HUES48 (cell line): Measurements from ENCODE around the gene IFT27.

ENCODE experiments used
- H3K27ac ChIP-seq: one replicate; pipeline ENCODE4 v1.7.0; 2013; ENCODE audit warnings: low read depth, low read length, inconsistent platforms
- H3K27me3 ChIP-seq: 2 replicates; pipeline ENCODE4 v1.6.1; 2013; ENCODE audit warnings: mild to moderate bottlenecking, low read length; ENCODE audit not compliant: control insufficient read depth, insufficient read depth
- H3K36me3 ChIP-seq: 2 replicates; pipeline ENCODE4 v1.6.1; 2013; ENCODE audit warnings: low read length; ENCODE audit not compliant: control insufficient read depth, insufficient read depth
- H3K4me1 ChIP-seq: 2 replicates; pipeline ENCODE4 v1.6.1; 2013; ENCODE audit warnings: mild to moderate bottlenecking, low read length; ENCODE audit not compliant: control insufficient read depth, insufficient read depth
- H3K4me3 ChIP-seq: 2 replicates; pipeline ENCODE4 v1.5.1; 2013; ENCODE audit warnings: mild to moderate bottlenecking, low read depth, low read length
- H3K9ac ChIP-seq: 2 replicates; pipeline ENCODE4 v1.6.1; 2013; ENCODE audit warnings: mild to moderate bottlenecking, low read depth, low read length, moderate library complexity
- H3K9me3 ChIP-seq: 2 replicates; pipeline ENCODE4 v1.6.1; 2013; ENCODE audit warnings: low read length; ENCODE audit not compliant: control insufficient read depth, insufficient read depth

The IFT27 gene

DNA sequence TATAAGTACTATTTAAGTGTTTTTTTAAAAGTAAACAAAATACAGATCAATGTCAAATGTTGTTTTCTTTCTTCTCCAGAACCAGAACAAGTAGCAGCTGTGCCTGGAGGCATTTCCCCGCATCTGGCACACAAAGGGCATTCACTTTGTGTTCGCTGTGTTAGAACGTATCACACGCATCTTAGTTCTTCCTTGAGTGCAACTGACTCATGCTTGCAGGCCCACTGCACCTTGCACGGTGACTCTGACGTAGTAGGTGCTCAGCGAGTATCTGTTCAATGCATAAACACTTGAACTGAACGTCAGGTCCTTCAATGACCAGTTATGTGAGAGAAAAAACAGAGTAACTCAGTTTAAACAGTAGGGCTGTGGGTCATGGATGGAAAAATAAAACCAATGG lies 3.5 kb downstream of the IFT27 start:
- Histone ChIP-seq H3K9me3 (no peaks in the 10 kb centered on the region; the same call in 1 of the 2 replicates), H3K4me3 (no peak overlapping the region), H3K36me3 (peaks cover 6% of the 10 kb centered on the region), H3K27ac (no peak overlapping the region), H3K27me3 (peaks cover 8% of the 10 kb centered on the region), H3K9ac (no peak overlapping the region), H3K4me1 (peaks cover 8% of the 10 kb centered on the region)

DNA sequence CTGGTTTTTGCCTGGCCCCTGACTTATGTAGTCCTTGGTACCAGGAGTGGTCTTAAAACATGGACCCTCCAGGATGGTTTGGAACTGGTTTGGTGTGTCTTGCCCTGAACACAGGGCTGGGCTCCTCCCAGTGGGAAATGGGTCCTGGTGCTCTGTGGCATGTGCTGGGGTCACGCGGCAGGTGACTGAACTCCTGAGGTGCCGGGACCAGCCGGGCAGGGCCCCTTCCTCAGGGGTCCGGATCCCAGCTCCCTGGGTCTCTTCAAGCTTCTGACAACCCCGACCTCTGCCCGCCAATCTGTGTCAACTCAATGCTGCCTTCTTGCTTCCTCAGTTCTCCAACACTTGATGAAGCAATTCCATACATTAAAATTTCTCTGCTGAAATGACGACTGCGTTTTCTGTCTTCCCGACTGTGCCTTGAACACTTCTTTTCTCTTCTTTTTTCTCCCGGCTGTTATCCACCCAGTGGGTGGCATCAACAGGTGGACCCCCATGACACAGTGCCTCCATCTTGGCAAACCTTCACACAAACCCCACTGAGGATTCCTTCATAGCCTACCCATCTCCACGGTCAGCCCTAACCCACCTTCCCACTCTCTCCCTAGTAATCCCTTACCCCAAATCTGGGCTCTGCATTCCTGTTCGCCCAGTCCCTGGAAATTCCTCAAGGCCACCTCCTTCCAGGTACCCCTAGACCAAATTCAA lies 4.4 kb downstream of the IFT27 start:
- Histone ChIP-seq H3K4me1 (peaks cover 4% of the 10 kb centered on the region; the same call in 1 of the 2 replicates), H3K9ac (no peak overlapping the region), H3K27ac (no peak overlapping the region), H3K4me3 (no peak overlapping the region), H3K27me3 (no peaks in the 10 kb centered on the region), H3K9me3 (no peaks in the 10 kb centered on the region), H3K36me3 (peaks cover 12% of the 10 kb centered on the region)

DNA sequence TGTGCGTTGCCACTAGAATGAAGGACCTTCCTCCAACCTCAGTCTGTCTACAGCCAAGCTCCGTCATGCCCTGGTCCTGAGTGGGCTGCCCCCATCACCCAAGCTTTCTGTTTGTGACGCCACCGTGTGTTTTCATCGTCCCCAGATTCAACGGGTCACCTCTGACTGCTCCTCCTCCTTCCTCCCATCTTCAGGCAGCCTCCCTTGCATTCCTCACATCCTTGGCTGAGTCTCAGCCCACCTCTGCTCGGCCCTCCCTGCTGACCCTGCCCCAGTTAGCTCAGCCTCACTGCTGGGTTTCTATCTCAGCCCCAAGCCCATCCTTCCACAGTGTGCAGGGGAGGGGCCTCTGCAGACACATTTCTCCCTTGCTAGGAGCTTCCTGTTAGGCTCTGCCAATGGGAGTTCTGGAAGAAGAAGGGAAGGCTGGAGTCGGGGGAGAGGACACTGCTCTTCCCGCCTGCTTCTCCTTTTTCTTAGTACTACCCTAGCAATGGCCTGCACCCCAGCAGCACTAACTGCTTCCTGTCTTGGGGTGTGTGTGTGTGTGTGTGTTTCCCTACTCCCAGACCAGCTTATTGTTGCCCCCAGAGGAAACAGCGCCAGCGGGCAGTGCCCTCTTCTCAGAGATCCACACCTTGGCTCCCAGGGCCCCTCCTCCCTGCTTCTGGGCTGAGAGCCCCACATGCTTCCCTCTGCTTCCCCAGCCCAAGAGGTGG lies 5.2 kb downstream of the IFT27 start:
- Histone ChIP-seq H3K9ac (no peak overlapping the region), H3K4me1 (peaks cover 4% of the 10 kb centered on the region; the same call in 1 of the 2 replicates), H3K36me3 (peaks cover 20% of the 10 kb centered on the region), H3K27me3 (no peaks in the 10 kb centered on the region), H3K9me3 (no peaks in the 10 kb centered on the region), H3K4me3 (no peak overlapping the region), H3K27ac (no peak overlapping the region)

DNA sequence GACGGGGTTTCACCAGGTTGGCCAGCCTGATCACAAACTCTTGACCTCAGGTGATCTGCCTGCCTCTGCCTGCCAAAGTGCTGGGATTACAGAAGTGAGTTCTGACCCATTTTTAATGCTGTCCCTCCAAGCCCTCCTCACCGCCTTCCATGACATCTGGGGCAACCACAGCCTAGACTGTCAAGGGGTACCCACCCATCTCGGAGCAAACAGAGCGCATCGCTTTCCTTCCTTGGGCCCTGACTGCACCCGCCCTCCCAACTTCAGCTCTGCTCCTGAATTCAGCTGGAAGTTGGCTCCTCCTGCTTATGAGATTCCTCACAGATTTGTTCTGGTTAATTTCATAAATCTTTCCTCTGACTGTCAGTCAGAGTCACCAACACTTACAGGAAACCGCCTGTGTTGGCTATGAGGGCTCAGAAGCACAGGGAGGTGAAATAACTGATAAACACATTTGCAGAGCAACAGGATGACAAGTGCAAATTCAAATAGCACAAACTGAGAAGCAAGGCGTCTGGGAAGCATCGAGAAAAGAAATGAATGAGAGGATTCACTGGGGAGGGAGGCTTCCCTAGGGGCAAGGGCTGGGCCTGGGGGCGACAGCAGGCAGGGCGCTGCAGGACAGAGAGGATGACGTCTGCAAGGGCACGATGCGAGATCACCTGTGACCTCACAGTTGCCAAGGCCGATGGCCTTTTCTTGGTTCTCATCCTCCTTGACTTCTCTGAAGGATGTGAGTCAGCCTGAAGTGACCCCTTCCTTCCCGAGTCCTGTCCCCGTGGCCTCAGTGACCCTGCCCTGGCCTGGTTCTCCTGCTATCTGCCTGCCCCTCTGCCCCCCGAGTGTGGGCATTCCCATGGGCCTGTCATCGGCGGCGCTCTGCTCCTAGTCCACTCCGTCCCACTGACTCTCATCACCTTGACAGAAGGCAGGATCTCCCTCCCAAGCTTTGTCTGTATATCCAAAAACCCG lies 6.1 kb downstream of the IFT27 start:
- Histone ChIP-seq H3K9ac (no peak overlapping the region), H3K27ac (no peak overlapping the region)

DNA sequence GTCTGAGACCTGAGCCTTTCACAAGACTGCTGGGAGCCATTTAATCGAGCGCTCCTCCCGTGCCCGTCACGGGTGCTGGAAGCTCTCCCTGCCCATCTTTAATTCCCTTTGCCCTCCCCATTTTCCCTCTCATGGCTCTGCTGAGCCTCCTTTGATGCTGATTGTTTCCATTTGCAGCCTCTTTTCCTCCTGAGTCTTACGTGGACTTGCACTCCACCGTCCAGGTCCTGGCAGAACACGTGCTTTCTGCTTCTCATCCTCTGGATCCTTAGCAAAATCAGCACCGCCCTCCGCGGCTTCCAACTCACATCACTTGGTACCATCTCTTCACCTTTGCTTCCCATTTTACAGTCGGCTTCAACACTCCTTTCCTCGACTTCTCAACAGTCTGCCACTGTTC lies 7.3 kb downstream of the IFT27 start:
- Histone ChIP-seq H3K27ac (no peak overlapping the region), H3K27me3 (no peaks in the 10 kb centered on the region), H3K4me1 (no peaks in the 10 kb centered on the region), H3K36me3 (peaks cover 34% of the 10 kb centered on the region), H3K4me3 (no peak overlapping the region), H3K9ac (no peak overlapping the region), H3K9me3 (no peaks in the 10 kb centered on the region)

More for the DNA sequence above, 6.1 kb downstream of the IFT27 start:
- no peak overlapping the region for H3K4me3 ChIP-seq
- H3K4me1 ChIP-seq, result no peaks in the 10 kb centered on the region; the same call in 1 of the 2 replicates
- peaks cover 28% of the 10 kb centered on the region for H3K36me3 ChIP-seq
- H3K9me3 ChIP-seq, result no peaks in the 10 kb centered on the region
- H3K27me3 ChIP-seq, result no peaks in the 10 kb centered on the region

DNA sequence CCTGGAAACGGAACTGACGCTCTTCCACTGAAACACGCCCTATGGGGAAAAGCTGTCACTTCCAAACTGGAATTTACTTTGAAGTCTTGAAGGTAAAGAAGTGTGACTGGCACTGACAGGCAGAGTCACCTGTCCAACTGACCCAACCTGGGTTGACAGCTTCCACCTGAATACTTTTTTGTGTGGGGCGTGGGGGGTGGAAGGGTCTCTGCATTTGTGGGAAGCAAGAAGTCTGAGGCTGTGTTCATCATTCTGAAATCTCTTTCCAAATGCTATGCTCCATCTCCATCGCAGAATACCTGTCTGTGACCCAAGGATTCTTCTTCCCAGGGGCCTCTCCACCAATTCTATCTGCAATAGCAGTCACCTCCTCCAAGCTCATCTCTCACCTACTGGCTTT lies 7.8 kb downstream of the IFT27 start:
- Histone ChIP-seq H3K4me3 (no peak overlapping the region), H3K27me3 (no peaks in the 10 kb centered on the region), H3K9me3 (no peaks in the 10 kb centered on the region), H3K9ac (no peak overlapping the region), H3K4me1 (no peaks in the 10 kb centered on the region), H3K36me3 (peaks cover 39% of the 10 kb centered on the region), H3K27ac (no peak overlapping the region)

DNA sequence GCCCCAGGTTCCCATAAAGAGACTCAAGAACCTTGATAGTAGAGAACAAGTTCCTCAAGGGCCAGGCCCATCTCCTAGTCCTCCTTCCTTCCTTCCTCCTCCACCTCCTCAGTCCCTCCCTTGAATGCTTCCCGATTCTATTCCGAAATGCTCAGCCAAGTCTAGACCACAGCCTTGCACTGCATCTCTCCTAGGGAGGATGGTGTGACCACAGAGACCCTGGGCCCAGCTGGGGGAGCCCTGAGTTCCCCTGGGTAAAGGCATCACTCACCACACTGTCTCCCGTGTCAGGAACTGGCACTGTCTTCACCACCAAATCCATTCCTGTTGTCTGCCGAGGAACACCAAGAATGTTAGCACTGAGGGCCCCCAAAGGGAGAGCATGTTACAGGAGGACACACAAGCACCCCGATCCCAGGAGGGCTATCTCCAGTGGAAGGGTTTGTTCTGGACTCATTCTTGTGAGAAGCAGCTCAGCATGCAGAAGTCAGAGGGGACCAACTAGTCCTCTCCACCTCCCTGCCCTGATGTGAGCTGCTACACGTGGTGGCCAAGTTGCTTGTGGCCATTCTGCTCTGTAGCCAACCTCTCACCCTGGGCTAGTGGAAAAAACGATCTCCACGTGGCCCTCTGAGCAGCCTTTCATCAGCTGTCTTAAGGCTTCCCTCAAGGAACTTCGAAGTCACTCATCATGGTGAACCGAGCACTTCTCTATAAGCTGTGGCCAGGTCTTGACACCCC lies 8.7 kb downstream of the IFT27 start:
- Histone ChIP-seq H3K36me3 (peaks cover 48% of the 10 kb centered on the region), H3K9me3 (no peaks in the 10 kb centered on the region), H3K27me3 (no peaks in the 10 kb centered on the region), H3K27ac (no peak overlapping the region), H3K4me1 (no peaks in the 10 kb centered on the region), H3K4me3 (no peak overlapping the region), H3K9ac (no peak overlapping the region)

DNA sequence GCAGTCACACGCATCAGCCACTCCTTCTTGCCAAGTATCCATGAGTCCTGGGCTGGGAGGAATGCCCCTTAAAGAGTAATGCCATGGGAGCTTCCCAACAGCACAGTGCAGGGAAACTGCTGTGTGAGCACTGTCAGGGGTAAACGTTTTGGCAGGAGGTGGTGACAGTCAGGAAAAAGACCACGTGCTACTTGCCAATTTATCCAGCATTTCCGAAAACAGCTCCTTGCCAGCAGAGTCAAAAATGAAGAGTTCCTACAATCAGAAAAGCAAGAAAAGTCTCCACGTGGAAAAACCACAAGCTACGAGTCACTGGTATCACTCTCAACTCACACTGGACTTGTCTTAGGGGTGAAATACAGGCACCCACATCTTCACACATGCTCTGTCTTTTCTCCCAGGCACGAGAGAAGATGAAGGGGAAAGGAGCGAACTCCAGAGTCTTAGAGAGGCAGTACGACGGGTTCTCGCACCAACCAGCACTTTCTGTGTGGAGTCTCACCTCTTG lies 9.9 kb downstream of the IFT27 start:
- H3K4me1 ChIP-seq, result no peaks in the 10 kb centered on the region
- H3K36me3 ChIP-seq, result peaks cover 49% of the 10 kb centered on the region
- no peaks in the 10 kb centered on the region for H3K27me3 ChIP-seq
- no peak overlapping the region for H3K4me3 ChIP-seq
- no peak overlapping the region for H3K27ac ChIP-seq
- H3K9me3 ChIP-seq, result no peaks in the 10 kb centered on the region
- no peak overlapping the region for H3K9ac ChIP-seq

DNA sequence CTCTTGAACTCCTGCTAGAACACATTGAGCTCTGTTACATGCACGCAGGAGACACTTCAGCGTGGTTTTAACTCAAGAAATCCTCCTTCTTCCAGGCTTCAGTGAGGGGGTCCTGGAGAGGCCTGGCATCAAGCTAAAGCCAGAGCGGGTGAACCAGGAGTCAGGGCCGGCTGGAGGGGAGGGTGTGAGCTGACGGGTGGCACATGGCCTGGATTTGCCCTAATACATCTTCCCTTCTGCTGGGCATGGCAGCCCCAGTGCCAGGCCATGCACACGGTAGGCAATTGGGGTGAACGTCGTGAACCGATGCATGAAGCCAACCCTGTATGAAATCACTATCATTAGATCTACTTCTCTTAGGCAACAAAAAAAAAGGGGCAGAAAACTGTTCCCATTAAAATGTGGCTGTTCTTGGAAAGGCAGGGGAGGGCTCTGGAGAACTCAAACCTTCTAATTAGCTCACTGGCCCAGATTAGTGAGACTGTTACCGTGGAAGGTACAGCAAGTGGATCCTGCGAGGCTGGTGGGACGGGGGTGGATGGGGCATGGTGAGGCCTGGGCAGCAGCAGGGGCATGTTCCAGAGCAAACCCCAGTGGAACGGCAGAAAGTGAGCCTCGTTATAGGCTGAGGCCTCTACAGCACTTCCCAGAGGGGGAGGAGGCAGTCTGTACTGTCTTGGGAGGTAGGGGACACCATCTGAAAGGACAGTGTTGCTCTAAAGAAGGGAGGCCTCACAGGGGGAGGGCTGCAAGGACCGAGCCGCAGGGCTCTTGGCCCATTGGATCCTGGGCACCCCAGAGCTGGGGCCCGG lies 10.6 kb downstream of the IFT27 start:
- Histone ChIP-seq H3K9ac (no peak overlapping the region), H3K36me3 (peaks cover 53% of the 10 kb centered on the region), H3K4me3 (no peak overlapping the region), H3K4me1 (no peaks in the 10 kb centered on the region), H3K9me3 (no peaks in the 10 kb centered on the region), H3K27me3 (no peaks in the 10 kb centered on the region), H3K27ac (no peak overlapping the region)
